Epithelial cell of proximal tubule (primary cell): ENCODE results near the gene ZNF223. TPM values are rescaled to one million over a fixed set of nuclear protein-coding genes. Genes with fewer than 3 reads are reported as not detected.
A peak's percentile ranks its signal among the peaks of the same experiment; 100 is the strongest.

Experiments
- DNase-seq: peaks from one replicate; pipeline ENCODE4 v3.0.0-alpha.2; 2011; ENCODE audit warnings: low read depth
- H3K4me3 ChIP-seq: 2 replicates; pipeline ENCODE4 v1.5.1; 2011; ENCODE audit warnings: low read depth, mild to moderate bottlenecking, low read length
- total RNA-seq: library from RNA; depleted of rRNA; stranded (reverse); fragments of >200 nt; gene quantifications from 2 replicates; pipeline ENCODE4 v1.2.3, GENCODE V29; 2015
- TF ChIP-seq, protein P1 (sequence below): conservative IDR thresholded peaks from 2 replicates; pipeline ENCODE4 v1.5.1; 2012; ENCODE audit warnings: low read depth, mild to moderate bottlenecking, low read length

ZNF223 gene
- total RNA-seq, 1 donor from 2014 or later = 3.3 TPM

DNA sequence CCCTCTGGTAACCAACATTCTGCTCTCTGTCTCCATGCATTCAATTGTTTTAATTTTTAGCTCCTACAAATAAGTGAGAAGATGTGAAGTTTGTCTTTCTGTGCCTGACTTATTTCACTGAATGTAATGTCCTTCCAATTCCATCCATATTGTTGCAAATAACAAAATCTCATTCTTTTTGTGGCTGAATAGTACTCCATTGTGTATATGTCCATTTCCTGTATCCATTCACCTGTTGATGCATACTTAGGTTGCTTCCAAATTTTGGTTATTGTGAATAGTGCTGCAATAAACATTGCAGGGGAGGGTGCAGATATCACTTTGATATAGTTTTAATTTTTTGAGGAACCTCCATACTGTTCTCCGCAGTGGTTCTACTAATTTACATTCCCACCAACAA is 17.6 kb downstream of the ZNF223 start:
- no peak for DNase-seq
- TF ChIP-seq, protein P1, sequence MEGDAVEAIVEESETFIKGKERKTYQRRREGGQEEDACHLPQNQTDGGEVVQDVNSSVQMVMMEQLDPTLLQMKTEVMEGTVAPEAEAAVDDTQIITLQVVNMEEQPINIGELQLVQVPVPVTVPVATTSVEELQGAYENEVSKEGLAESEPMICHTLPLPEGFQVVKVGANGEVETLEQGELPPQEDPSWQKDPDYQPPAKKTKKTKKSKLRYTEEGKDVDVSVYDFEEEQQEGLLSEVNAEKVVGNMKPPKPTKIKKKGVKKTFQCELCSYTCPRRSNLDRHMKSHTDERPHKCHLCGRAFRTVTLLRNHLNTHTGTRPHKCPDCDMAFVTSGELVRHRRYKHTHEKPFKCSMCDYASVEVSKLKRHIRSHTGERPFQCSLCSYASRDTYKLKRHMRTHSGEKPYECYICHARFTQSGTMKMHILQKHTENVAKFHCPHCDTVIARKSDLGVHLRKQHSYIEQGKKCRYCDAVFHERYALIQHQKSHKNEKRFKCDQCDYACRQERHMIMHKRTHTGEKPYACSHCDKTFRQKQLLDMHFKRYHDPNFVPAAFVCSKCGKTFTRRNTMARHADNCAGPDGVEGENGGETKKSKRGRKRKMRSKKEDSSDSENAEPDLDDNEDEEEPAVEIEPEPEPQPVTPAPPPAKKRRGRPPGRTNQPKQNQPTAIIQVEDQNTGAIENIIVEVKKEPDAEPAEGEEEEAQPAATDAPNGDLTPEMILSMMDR = no peak
- H3K4me3 ChIP-seq = no peak overlapping the region

DNA sequence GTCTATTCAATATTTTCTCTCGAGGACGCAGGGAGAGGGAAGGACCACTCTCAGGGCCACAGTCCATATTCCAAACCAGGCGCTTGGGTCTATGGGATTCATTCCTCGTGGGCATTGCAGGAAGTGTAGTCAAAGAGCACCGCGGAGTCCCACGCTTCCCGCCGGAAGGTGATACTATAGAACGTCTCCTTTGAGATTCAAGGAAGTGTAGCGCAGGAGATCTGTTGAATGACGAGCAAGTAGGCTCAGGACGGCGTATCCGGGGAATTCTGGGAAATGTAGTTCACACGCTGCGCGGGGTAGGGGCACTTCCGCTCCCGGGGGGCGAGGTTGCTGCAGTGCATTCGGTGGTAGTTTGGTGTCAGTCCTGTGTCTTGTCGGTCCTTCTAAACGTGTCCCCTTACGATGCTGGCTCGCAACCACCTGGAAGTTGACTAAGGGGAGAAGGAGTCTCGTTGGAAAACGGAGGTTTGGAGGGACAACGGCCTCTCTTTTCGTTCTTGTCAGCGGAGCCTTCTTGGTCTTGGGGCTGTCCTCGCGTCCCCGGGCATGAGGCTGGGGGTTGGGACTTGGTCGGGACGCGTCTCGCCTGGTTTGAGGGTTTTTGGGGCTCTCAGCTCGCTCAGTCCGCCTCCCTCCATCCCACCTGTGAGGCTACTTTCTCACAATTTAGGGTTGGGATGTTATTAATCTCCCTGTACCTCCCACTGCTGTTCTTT is 20.1 kb downstream of the ZNF223 start, which contains the start of gene ZNF284:
Gene ZNF284 (plus strand): TSS at position 336 of the 719 bp plus-strand sequence. CDS start 4,231 bp downstream, outside the sequence.
- H3K4me3 ChIP-seq = peak within 1 kb of the TSS; percentile 78
- TF ChIP-seq, protein P1 = no peak
- no peak for DNase-seq

DNA sequence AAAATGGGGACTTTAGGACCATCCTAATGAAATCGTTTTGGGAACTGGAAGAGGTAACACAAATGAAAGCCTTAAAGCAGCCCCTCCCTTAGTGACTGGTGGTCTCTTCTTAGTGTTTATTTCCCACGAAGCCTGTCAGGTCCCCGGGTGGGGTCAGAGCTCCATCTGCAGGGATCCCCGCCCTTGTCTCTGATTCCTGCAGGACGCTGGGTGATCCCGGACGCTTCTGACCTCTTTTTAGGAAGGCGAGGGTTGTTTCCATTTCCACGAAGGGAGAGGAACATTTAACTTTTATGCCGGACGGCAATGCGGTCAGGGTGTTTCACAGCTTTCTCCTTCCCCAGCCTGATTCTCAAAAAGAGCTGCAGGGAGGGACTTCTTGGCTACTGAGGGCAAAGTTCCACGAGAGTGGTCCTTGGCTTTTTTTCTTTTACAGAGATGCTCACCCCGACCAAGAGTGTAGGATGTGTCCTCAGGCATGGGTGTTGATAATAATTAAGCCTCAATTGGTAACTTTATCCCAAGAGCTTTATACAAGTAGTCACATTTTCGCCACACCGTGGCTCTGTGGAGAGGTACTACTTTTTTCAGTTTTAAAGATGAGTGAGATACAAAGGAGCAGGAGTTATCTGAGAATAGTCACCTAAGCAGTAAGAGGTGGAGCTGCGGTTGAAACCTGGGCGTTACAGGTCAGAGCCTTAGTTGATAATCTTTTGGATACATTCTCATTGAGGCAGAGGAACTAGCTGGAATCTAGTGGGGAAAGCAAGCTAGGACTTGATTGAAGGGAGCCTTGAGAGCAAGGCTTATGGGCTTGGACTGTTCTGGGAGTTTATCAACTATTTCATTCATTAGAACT is 20.9 kb downstream of the ZNF223 start:
- DNase-seq = no peak
- H3K4me3 ChIP-seq = peak overlapping the region; percentile 78
- TF ChIP-seq, protein P1 = peak; percentile 10

DNA sequence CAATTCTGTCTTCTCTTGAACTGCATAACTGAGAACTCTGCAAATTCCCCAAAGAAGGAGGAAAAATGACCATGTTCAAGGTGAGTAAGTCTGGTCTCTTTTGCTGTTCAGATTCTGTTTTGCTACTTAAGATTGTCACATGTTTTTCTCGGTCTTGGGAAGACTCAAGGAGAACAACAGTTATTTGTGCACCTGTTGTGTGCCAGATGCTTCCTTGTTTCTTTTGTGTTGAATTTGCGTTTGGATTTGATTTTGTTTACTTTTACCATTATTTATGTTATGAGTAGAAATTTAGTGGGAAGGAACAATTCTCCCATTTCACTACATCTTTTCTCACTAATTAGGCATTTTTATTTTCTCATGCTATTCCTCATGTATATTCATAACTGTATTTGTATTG is 24.5 kb downstream of the ZNF223 start:
- TF ChIP-seq, protein P1 = no peak
- DNase-seq = no peak
- no peak overlapping the region for H3K4me3 ChIP-seq

DNA sequence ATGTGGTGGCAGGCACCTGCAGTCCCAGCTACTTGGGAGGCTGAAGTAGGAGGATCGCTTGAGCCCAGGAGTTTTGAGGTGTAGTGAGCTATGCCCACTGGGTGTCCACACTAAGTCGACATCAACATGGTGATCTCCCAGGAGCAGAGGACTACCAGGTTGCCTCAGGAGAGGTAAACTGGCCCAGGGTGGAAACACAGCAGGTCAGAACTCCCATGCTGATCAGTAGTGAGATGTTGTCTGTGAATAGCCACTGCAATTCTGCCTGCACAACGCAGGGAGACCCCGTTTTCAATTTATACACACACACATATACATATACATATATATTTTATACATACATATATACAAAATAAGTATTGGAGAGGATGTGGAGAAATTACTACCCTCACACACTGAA is 40.3 kb downstream of the ZNF223 start:
- no peak for DNase-seq
- TF ChIP-seq, protein P1 = no peak
- no peak overlapping the region for H3K4me3 ChIP-seq

DNA sequence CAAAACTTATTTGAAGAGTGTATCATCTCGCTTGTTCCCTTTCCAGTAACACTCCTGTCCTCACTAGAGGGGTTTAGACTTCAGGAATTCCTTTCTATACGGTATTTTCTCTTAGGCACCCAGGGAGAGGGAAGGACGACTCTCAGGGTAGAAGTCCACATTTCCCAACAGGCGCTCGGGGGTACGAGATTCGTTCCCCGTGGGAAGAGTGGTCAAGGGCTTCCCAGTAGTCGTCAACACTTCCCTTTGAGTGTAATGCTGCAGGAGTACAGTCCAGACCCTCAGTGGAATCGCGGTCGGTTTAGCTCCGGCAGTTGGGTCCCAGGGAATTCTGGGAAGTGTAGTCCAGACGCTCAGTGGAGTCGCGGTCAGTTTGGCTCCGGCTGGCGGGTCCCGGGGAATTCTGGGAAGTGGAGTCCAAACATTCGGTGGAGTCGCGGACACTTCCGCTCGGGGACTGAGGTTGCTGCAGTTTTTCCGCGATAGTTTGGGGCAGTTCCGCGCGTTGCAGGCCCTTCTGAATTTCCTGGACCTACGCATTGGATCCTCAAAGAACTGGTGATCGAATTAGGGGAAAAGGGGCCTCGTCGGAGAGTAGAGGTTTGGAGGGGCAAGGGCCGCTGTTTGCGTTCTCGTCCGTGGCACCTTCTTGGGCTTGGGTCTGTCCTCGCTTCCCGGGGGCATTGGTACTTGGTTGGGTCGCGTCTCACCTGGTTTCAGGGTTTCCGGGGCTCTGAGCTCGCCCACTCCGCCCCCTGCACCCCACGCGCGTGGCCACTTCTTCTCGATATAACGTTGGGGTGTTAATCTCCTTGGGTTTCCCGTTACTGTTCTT is 42.3 kb downstream of the ZNF223 start, which contains the start of gene ZNF224:
Gene ZNF224 (plus strand): TSS at position 431 of the 835 bp plus-strand sequence. CDS start 3,513 bp downstream, outside the sequence.
- TF ChIP-seq, protein P1 = no peak
- peak; percentile 52 for DNase-seq
- peak within 1 kb of the TSS; percentile 70 for H3K4me3 ChIP-seq
